GM19238 (cell line): ENCODE data around the gene DBH.
"Not testable (repeated sequence)": the region's sequence is repeated elsewhere in the genome, so short reads cannot be mapped to it uniquely, and the experiment has no call there.

ENCODE experiments used
- DNase-seq: peaks from one replicate; pipeline ENCODE4 v3.0.0; 2011; ENCODE audit warnings: low spot score; ENCODE audit not compliant: insufficient read length

DBH gene

DNA sequence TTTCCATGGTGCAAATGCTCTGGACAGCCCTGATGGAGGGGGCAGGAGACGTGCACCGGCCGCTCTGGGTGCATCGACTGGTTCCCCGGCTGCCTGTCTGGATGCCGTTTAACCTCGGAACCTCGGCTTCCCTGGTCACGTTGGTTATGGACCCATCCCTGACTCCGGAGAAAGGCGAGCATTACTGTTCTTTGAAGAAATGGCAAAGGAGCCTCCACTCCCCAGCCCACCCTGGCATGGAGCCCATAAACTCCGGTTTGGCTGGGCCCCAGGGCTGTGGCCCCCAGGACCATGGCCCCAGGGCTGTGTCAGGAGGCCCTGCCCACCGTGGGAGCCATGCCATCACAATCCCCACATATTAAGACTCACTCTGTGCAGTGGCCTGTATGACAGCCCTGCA is 28.9 kb downstream of the DBH start:
- no peak for DNase-seq

DNA sequence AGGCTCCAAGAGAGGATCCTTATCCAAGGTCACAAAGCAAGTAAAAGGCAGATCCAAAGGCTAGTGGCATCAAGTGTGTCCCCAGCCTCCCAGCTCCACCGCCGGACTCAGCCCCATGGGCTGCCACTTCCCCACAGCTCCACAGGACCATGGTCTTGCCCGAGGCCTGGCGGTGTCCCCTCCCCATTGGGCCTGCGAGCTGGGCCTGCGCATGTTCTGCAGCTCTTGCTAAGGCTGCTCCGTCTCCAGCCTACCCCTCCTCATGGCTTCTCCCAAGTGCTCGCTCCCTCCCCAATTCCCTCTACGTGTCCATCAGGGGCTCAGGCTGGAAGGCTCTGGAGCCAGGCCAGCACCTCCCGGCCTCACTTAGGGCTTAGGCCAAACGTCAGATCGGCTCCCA is 29.4 kb downstream of the DBH start:
- no peak for DNase-seq

DNA sequence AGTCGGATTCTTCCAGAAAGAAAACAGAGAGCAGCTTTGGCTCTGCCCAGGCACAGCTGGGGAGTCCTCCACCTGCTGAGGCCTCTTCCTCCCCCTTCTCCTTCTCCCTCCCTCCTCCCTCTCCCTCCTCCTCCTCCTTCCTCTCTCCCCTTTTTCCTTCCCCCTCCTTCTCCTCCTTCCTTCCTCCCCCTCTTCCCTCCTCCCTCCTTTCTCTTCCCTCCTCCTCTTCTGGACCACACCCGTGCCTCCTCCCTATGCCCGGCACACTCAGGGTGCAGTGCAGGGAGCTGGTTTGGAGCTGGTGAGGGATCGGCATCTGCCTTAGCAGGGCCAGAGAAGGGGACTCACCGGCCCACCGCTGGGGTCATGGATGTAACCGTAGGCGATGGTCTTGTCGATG is 30.2 kb downstream of the DBH start:
- DNase-seq: no peak

DNA sequence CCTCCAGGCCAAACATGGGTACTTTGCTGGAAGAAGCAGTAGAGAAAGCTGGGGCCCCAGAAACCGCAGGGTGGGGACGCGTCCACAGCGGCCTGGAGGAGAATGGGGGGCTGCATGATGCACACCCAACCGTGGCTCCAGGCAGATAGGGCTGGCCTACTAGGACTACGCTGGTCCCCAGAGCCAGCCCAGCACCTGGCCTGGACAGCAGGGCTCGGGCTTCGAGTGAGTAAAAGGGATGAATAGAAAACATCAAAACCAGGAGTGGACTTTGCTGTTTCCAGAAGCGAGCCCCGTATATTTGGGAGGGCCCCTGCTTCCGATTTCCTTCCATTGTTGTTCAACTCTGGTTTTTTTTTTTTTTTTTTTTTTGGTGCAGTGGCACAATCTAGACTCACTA is 30.7 kb downstream of the DBH start:
- DNase-seq: no peak

DNA sequence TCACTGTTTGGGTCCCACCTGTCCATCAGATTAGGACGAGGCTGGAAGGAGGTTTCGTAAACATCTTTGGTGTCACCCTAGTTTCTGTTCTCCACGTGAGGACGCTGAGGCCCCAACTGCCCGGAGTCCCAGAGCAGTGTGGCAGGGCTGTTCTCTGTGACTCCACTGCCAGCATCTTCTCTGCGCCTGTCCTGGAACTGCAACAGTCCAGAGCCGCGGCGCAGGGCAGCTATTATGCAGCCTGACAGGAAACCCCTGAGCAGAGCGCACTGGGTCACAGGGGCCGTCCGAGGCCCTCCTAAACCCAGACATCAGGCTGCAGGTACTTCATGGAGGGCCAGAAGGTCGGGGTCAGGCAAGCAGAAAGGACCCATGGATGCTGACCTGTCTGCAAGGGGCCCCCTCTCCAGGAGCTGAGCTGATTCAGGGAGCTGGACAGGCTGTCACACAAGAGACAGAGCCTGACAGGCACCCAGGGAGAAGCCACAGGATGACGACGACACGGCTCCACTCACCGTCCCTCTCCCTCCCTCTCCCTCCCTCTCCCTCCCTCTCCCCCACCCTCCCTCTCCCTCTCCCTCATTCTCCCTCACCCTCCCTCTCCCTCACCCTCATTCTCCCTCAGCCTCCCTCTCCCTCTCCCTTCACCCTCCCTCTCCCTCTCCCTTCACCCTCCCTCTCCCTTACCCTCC is 31.7 kb downstream of the DBH start:
- DNase-seq: no peak

DNA sequence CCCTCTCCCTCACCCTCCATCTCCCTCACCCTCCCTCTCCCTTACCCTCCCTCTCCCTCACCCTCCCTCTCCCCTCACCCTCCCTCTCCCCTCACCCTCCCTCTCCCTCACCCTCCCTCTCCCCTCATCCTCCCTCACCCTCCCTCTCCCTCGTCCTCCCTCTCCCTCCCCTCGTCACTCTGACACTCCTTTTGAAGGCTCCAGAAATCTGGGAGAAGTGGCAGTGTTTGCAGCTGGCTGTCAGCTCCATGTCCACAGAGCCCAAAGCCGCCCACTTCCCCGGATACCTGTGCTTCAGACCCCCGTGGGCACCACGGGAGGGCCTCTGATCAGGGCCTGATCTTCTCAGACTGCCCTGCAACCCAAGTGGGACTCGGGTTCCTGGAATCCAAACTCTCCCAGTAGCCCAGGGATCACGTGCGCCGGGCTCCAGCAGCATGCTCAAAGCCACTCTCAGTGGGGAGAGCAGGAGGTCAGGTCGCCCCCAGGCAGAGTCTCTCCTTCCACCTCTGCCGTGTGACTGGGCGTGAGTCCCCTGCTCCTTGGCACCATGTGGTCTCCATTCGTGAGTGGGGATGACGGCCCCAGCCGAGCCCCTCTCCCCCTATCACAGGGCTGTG is 33.1 kb downstream of the DBH start:
- no peak for DNase-seq

DNA sequence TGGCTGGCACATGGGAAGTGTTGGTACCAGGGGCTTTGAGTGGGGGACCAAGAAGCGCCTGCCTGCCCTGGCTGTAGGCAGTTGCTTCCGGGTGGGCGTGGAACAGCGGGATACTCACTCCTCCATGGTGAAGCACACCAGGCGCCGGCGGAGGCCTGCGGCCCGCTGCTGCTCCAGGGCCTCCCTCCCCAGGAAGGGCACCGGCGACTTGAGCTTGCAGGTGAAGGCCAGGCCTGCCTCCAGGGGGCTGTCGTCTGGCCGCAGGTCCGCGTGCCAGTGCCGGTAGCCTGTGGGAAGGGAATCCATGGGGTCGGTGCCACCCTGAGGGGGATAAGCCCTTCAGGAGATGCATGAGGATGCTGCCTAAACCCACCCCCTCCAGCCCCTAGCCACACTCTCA is 34.3 kb downstream of the DBH start:
- no peak for DNase-seq

DNA sequence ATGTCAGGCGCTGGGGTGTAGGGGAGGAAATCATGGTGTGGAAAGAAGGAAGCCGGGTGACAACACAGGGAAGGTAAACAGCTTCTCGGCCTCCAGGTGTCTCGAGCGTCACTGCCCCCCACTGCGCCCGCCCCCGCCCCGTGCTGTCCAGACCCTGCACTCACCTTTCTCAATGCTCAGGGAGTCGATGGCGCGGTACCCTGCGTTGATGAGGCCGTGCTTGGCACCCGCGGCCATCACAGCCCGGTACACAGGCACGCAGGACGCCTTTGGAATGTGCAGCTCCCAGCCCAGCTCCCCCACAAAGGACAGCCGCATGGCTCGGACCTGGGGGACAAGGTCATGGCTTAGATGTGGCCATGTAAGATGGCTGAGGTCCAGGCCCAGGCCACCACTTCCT is 35.2 kb downstream of the DBH start:
- no peak for DNase-seq

DNA sequence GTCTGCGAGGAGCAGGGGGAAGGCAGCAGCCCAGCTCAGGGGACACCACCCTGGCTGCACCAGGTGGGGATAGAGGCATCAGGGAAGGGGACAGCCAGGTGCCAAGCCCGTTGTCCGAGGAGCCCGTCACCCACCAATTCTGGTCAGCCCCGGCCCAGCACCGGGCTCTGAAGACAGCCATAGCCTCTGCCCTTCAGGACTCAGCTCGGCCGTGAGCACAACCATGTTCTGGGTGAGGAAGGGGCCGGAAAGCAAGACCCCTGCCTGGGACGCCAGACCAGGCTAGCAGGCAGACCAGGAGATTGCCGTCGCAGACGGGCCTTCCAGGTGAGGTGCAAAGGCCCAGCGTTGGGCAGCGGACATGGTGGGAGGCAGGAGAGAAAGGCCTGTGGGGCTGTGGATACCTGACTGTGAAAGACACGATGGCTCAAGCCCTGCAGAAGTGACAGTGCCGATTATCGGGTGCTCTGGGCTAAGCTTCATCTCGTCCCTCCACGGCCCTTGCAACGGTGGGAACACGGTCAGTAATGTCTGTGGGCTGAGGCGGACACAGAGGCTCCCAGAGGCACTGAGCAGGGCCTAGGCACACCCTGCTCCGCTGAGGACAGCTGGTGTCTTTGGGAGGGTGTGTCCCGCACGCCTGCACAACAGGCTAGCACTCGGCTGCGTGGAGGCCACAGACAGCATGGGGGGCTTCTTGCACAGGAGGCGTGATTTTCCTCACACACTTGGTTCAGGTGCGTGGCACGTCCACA is 36.5 kb downstream of the DBH start:
- no peak for DNase-seq

DNA sequence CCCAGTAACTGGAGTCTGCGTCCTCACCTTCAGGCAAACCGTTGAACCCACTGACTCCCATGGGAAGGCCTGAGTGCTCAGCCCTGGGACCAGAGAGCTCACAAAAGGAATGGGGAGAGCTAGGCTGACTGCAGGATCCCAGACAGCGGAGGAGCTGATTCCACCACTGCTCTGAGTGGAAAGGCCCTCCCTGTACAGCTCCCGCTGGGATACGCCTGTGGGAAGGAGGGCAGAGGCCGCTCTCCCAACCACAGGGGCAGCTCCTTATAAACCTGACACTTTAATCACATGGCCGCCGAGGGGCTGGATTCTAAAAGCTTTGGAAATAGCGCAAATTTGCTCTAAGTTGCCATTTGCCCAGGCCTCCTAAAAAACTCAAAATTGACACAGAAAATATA is 37.1 kb downstream of the DBH start:
- no peak for DNase-seq

DNA sequence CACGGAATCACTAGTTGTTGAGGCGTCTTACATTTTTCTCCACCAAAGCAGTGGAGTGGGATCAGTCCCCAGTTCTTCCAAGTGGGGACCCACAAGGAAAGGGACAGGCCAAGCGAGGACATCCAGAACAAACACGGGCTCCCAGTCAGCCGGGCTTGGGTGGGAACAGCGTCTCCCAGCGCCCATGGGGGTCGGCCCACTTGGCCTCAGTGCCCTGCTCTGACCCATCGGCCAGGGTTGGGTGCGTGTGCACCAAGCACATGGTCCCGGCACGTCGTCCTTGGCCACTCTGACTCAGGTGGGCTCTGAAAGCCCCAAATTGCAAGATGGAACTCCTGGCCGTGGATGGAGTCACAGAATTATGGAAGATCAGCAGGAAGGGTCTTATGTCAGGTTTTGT is 37.9 kb downstream of the DBH start:
- DNase-seq: no peak

DNA sequence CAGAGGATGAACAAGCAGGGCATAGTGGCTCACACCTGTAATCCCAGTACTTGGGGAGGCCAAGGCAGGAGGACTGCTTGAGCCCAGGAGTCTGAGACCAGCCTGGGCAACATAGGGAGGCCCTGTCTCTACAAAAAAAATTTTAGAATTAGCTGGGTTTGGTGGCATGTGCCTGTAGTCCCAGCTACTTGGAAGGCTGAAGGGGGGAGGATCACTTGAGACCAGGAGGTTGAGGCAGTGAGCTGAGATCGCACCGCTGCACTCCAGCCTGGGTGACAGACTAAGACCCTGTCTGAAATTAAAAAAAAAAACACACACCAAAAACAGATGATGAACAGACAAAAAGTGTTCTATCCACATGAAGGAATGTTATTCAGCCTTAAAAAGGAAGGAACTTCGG is 39.6 kb downstream of the DBH start:
- not testable (repeated sequence) for DNase-seq

DNA sequence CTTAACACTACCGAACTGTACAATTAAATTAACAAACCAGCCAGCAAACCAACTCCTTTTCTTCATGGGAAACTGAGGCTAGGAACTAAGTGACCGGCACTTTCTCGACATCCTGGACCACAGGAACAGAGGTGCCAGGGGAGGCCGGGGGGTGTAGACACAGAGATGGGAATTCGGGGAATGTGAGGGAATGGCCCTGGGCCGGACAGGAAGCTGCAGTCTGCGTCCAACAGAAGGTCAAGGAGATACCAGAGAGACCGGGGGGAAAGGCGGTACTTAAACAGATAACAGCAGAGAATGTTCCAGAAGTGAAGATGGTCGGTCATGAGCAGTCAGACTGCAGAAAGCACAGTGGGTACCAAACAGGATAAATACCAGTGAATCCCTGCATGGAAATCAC is 40.3 kb downstream of the DBH start:
- DNase-seq: no peak

DNA sequence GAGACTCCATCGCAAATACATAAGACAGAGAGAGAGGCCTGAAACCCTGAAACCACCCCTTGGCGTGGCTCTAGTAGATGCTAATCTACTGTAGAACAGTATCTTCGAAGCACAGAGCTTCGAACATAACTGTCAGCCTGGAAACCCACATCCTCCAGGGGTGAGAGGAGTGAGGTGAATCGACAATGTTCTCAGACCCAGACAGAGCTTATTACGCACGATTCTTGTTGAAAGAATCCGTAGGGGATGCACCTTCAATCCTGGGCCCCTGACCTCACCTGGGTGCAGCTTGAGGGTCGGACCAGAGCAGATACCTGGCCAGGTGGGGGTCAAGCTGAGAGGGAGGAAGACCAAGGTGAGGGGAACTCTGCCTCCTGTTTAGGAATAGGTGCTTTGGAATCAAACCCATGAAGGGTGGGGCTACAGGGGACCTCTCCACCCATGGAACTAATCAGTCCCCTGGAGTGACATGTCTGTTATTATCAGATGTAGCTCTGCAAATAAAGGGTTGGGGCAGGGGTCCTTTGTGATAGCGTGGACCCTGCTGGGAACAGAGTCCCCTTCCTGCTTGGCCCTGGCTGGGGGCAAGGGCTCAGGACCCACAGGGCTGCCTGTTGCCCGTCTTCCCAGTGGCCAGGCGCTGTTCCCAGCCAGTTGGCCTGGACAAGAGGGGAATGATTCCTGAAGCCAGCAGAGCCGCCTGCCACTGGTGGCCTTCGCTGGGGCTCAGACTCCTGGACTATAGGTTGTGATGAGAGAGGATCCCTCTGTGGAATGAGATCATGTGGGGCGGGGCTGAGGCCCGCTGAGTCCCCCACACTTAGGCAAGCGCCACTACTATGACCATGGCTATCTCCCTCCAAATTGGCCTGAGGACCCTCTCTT is 41.2 kb downstream of the DBH start:
- no peak for DNase-seq

DNA sequence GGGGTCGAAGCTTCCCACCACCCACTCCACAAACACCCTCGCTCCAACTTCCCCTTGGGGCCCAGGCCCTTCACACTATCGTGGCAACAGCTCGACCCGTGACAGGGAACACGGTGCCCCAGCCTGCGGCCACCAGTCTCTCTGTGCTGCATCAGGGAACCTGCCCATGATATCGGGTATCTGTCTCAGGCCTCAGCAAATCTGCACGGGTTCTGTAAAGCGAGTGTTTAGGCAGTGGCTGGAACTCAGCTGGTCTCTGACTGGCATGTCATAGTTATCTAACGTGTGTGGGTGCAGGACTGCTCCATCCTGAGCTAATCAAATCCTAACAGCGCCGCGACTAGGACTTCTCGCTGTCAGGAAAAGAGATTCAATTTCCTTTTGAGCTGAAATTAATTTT is 42.9 kb downstream of the DBH start:
- DNase-seq: no peak

DNA sequence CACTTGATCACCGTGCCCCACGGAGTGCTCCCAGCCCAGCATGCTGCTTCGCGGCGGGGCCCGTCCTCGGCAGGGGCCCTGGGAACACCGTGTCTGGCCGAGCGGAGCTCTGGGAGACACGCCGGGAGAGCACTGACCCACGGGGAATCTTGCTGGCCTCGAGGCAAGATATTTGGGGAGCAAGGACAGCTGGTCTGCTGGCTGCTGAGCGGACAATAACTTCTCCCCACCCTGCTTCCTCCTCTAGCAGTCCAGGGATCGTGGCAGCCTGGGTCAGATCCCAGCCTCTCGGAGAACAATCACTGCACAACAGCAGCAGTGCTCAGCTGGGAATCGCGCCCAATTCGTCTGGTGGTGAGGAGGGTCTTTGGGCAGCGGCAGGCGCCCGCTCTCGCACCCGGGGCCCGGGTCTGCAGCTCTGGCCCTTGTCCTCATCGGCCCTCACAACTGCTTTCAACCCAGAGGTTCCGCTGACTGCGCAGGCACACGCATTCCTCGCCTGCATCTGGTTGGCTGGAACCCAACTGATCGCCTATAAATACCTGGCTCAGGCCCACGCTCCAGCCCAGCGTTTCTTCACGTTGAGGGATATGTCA is 43.4 kb downstream of the DBH start:
- no peak for DNase-seq

DNA sequence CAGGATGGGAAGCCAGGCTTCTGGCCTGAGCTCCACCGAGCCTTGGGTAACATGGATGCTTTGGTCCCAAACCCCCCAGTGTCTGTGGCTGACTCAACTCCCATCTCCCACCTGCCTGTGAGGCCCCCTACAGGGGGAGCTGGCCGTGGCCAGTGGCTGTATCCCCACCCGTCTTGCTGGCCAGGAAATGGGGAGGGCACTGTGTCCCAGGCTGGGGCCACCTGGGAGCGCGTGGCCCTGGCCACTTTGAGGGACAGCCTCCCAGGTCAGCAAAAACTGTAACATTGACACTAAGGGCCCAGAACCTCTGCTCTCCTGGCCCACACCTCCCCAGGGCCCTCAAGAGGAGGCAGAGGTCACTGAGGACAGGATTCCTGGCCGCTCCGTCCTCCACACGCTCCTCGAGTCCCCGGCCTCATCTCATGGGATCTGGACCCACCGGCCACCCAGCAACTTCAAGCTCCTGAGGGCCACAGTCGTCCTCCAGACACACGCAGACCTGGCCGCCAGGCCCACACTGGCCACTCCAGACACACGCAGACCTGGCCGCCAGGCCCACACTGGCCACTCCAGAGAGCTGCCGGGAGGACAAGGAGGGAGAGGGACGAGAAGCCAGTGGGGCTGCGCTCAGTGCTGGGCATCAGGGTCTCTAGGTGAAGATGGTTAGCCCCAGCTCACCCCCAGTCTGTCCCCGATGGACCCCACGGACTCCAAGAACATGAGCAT is 44.2 kb downstream of the DBH start:
- no peak for DNase-seq

DNA sequence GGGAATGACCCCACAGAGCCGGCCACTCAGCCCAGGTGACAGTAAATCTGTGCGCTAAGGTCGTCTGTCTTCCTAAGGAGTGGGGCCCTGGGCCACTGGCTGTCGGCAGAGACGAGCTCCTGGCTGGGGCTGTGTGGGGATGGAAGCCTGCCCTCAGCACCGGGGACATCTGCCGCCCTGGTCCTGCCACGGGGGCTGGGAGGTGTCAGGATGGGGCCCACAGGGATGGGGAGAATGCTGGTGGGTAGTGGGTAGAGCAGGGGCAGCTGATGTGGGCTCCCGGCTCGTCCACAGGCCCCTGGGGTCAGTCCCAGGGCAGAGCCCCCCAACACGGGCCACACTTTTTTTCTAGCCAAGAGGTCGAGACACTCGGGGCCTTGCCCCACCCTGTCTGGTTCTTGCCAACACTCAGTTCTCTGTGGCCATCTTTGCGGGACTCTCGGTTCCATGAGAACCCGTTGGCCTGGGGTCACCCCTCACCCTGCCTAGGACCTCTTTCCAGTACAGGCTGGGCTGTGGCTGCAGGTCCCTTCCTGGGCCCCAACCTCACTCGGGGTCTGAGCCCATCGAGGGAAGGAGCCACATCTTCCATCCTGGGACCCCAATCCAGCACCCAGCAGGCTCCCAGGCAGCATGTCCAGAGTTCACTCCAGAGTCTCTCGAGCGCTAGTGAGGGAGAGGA is 45.0 kb downstream of the DBH start:
- DNase-seq: no peak

DNA sequence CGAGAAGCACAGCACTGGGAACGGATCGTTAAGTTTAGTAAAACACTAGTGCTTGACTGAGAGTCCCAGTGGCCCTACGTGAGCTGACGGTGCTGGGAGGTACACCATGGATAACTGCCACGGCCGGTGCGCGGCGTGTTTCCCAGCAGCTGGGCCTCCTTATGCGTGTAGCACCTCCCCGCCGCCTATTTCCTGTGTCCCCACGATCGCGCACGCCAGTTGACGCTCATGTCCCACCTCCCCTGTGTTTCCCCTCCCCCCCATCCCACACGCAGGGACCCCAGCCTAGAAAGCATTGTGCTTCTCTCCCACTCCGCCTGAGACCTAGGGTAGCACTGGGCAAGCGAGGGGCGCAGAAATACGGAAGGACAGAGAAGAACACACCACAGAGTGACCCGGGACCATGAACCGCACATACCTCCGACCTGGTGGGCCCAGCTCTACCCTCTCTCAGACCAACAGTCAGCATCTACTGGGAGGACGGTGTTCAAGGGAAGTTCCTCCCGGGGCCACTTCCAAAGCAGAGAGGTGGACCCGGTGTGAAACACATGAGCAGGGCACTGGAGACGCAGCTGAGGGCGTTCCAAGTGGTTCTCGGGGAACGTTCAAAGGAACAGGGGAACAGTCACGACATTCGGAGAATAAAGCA is 45.6 kb downstream of the DBH start:
- no peak for DNase-seq
